ENCODE data around the gene PTPRE. TPM values are rescaled to one million over a fixed set of nuclear protein-coding genes. Genes with fewer than 3 reads are reported as not detected.

Gene PTPRE
- total RNA-seq, 1 donor from 2014 or later, result 2.6 TPM

DNA sequence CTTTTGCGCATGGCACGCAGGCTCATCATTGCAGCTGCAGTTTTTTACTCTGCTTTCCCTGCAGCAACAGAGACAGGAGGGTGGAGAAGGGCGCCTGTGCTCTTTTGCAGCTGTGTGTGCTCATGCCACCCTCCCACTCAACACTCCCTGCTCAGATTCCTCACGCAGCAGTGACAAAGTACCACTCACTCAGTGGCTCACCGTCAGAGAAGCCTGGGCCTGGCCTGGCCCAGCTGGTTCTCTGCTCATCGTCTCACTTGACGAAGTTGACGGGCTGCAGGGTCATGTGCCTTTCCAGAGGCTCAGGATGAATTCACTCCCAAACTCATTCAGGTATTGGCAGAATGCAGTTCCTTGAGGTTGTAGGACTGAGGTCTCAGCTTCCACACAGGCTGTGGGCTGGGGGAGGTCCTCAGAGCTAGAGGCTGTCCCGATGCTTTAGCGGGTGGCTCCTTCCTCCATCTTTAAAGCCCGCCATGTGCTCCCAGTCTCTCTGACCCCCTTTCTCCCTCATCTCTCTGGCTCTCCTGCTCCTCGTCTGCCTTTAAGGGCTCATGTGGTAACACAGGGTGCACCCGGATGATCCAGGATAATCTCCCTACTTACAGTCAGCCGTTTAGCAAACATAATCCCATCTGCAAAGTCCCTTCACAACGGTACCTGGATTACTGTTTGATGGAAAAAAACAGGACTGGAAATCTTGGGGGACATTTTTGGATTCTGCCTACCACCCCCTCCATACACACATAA is 25.8 kb downstream of the PTPRE start:
- no peak for DNase-seq (ENCODE audit: low spot score in 2 of 2, unreplicated experiment in 2 of 2)
- Mint-ChIP-seq H3K27me3 (ENCODE audit: low read depth) (no peaks in the 10 kb centered on the region), H3K36me3 (no peaks in the 10 kb centered on the region), H3K9me3 (peaks cover 8% of the 10 kb centered on the region), H3K4me1 (peaks cover 10% of the 10 kb centered on the region), H3K27ac (no peak overlapping the region), H3K4me3 (no peak overlapping the region)
- TF ChIP-seq CTCF (IDR thresholded peaks at IDR 0.05; ENCODE audit: unreplicated experiment), result no peak

DNA sequence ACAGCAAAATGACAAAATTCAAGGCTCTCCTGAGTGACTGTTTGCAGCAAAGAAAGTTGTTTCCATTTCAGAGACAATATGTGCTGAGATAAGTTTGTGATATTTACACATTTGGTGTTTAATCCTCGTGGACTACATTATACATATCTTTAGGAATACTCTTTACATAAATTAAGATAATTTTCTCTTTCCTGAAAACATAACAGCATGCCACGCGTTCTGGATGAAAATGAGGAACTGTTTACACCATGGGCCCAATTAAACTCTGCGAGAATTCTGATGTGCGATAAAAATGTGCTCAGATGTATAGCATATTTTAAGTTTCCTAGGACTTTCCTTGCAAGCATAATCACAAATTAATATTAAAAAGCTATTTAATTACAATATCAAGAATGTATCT is 26.4 kb downstream of the PTPRE start:
- DNase-seq (ENCODE audit: low spot score in 2 of 2, unreplicated experiment in 2 of 2), result no peak
- Mint-ChIP-seq H3K9me3 (peaks cover 8% of the 10 kb centered on the region), H3K27me3 (ENCODE audit: low read depth) (peaks cover under 1% of the 10 kb centered on the region), H3K27ac (no peak overlapping the region), H3K4me1 (peaks cover 9% of the 10 kb centered on the region), H3K36me3 (no peaks in the 10 kb centered on the region), H3K4me3 (no peak overlapping the region)
- no peak for TF ChIP-seq CTCF (IDR thresholded peaks at IDR 0.05; ENCODE audit: unreplicated experiment)

- DNase-seq (ENCODE audit: low spot score in 2 of 2, unreplicated experiment in 2 of 2), result no peak
- no peak overlapping the region for H3K27ac Mint-ChIP-seq
- TF ChIP-seq CTCF (IDR thresholded peaks at IDR 0.05; ENCODE audit: unreplicated experiment), result no peak
- peaks cover 3% of the 10 kb centered on the region for H3K27me3 Mint-ChIP-seq (ENCODE audit: low read depth)
- peaks cover 8% of the 10 kb centered on the region for H3K9me3 Mint-ChIP-seq
- no peak overlapping the region for H3K4me3 Mint-ChIP-seq
- H3K36me3 Mint-ChIP-seq, result no peaks in the 10 kb centered on the region
- H3K4me1 Mint-ChIP-seq, result peaks cover 12% of the 10 kb centered on the region
Measured at GRCh38 chr10:127934383-127934782, 27.5 kb downstream of the PTPRE start.

GRCh38 chr10:127935071-127935561 is 28.2 kb downstream of the PTPRE start:
- no peaks in the 10 kb centered on the region for H3K36me3 Mint-ChIP-seq
- no peak overlapping the region for H3K27ac Mint-ChIP-seq
- peaks cover 7% of the 10 kb centered on the region for H3K9me3 Mint-ChIP-seq
- peaks cover 5% of the 10 kb centered on the region for H3K27me3 Mint-ChIP-seq (ENCODE audit: low read depth)
- H3K4me3 Mint-ChIP-seq, result no peak overlapping the region
- no peak for TF ChIP-seq CTCF (IDR thresholded peaks at IDR 0.05; ENCODE audit: unreplicated experiment)
- no peak for DNase-seq (ENCODE audit: low spot score in 2 of 2, unreplicated experiment in 2 of 2)
- H3K4me1 Mint-ChIP-seq, result peaks cover 14% of the 10 kb centered on the region

- no peaks in the 10 kb centered on the region for H3K36me3 Mint-ChIP-seq
- no peak overlapping the region for H3K27ac Mint-ChIP-seq
- DNase-seq (ENCODE audit: low spot score in 2 of 2, unreplicated experiment in 2 of 2), result no peak
- H3K4me3 Mint-ChIP-seq, result no peak overlapping the region
- peaks cover 14% of the 10 kb centered on the region for H3K4me1 Mint-ChIP-seq
- peaks cover 8% of the 10 kb centered on the region for H3K27me3 Mint-ChIP-seq (ENCODE audit: low read depth)
- peaks cover 4% of the 10 kb centered on the region for H3K9me3 Mint-ChIP-seq
- no peak for TF ChIP-seq CTCF (IDR thresholded peaks at IDR 0.05; ENCODE audit: unreplicated experiment)
Measured at GRCh38 chr10:127937069-127937468, 30.2 kb downstream of the PTPRE start.

Measured in mesothelial cell of epicardium (in vitro differentiated cells).